Fibroblast of lung (primary cell): Measurements from ENCODE around the gene TCL1B.

Experiments used
- CTCF ChIP-seq, 2 donors: IDR thresholded peaks in 1 of 2; conservative IDR thresholded peaks in 1 of 2; 1 replicate in 1 of 2; 2 replicates in 1 of 2; pipeline ENCODE4 v1.5.1; 2011 to 2012; ENCODE audit warnings: low read length in 2 of 2, control low read depth in 1 of 2, inconsistent platforms in 1 of 2, low read depth in 1 of 2, mild to moderate bottlenecking in 1 of 2
- EZH2 ChIP-seq: IDR thresholded peaks from 2 replicates; pipeline ENCODE4 v1.5.1; 2012; ENCODE audit warnings: low read length, control low read depth, mild to moderate bottlenecking; ENCODE audit errors: missing control alignments

- TF ChIP-seq CTCF (conservative IDR thresholded peaks at IDR 0.05 in 1 of 2, IDR thresholded peaks at IDR 0.05 in 1 of 2; ENCODE audit: low read depth in 1 of 2, low read length in 2 of 2) (no peak), EZH2 (no peak)
Measured at GRCh38 chr14:95741038-95741490, 54.8 kb downstream of the TCL1B start.
